ENCODE data around the gene CCDC157. TPM values are rescaled to one million over a fixed set of nuclear protein-coding genes. Genes with fewer than 3 reads are reported as not detected.

The CCDC157 gene
- total and polyA plus RNA-seq, 5 experiments from 2014 or later = 0.66 to 4.1 (median 2.5) TPM

DNA sequence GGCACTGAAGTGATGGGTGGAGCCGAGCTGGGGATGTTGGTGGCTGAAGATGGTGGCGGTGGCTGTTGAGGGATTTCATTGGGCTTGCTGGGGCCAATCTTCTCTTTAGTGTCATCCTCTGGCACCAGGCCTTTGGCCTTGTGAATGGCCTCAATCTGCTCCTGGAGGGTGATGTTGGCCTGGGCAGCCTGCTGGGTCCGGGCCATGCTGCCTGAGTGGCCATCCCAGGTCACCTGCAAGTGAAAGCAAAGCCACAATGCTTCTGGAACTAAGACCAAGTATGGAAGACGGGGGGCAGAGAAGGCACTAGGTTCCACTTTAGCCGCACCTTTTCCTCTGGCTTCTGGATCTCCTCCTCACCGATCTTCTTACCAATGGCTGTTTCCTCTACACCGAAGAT is 18.0 kb upstream of the CCDC157 start:
- Mint-ChIP-seq H3K36me3 (peaks cover 0 to 100% (median 31%) of the 10 kb centered on the region in 3 donors), H3K9me3 (no peaks in the 10 kb centered on the region), H3K4me1 (peaks cover 0 to 7% (median 3%) of the 10 kb centered on the region in 4 donors), H3K27ac (peak overlapping the region in 5 of 10 donors; percentile 20 to 72 (median 33)), H3K4me3 (no peak overlapping the region), H3K27me3 (no peaks in the 10 kb centered on the region)
- POLR2A ChIA-PET = interaction anchor here (2.8 kb wide), 1 partner anchor 50 kb away, joined by 9 read pairs; the partner anchor contains the start of gene CASTOR1
- DNase-seq = peak in 1 of 10 donors; percentile 51
- no peak for ATAC-seq

- H3K36me3 Mint-ChIP-seq = peaks cover 0 to 100% (median 36%) of the 10 kb centered on the region in 3 donors
- no peak for DNase-seq
- no peak overlapping the region for H3K4me3 Mint-ChIP-seq
- ATAC-seq = no peak
- no peaks in the 10 kb centered on the region for H3K9me3 Mint-ChIP-seq
- H3K4me1 Mint-ChIP-seq = peaks cover 0 to 10% (median 3%) of the 10 kb centered on the region in 4 donors
- peak overlapping the region in 3 of 10 donors; percentile 36 to 91 (median 80) for H3K27ac Mint-ChIP-seq
- POLR2A ChIA-PET = interaction anchor here (1.0 to 2.8 kb wide), 5 partner anchors 13 to 52 kb away, joined by 3 to 10 read pairs (median 5); partner anchors contain the start of genes CASTOR1, CCDC157, SF3A1 and TBC1D10A
- no peaks in the 10 kb centered on the region for H3K27me3 Mint-ChIP-seq
Observed at GRCh38 chr22:30340911-30341685, 15.7 kb upstream of the CCDC157 start.

- peaks cover 0 to 36% (median 17%) of the 10 kb centered on the region in 4 donors for H3K4me1 Mint-ChIP-seq
- no peaks in the 10 kb centered on the region for H3K27me3 Mint-ChIP-seq
- no peaks in the 10 kb centered on the region for H3K9me3 Mint-ChIP-seq
- peak overlapping the region in 1 of 10 donors; percentile 33 for H3K4me3 Mint-ChIP-seq
- peak overlapping the region in 2 of 10 donors; percentile 43 to 87 for H3K27ac Mint-ChIP-seq
- no peak for DNase-seq
- no peak for ATAC-seq
- peaks cover 0 to 97% (median 21%) of the 10 kb centered on the region in 3 donors for H3K36me3 Mint-ChIP-seq
- POLR2A ChIA-PET = no interaction called here
Observed at GRCh38 chr22:30344447-30345200, 12.2 kb upstream of the CCDC157 start.

DNA sequence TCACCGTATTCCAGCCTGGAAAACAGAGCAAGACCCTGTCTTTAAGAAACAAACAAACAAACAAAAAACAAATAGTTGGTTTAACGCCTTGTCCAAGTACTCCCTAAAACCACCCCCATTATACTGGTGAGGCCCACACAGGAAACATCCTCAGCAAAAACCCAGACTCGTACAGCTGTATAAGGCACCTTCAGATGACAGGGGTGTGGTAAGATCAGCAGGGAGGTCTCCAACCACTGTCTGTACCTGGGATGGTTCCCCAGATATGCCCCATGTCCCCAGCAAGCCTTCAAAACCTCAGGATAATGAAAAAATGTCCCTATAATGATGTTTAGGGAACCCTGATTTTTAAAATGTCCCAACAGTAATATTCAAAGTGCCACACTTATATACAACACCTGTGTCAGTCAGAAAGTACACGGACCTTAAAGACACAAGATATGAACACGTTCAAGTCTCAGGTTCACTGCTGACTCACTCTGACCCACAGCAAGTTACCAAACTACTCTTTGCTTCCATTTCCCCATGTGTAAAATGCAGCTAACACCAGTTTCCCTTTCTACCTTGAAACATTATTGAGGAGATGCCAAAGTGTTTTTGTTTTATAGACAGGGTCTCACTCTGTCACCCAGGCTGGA is 9.4 kb upstream of the CCDC157 start:
- Mint-ChIP-seq H3K27ac (peak overlapping the region in 9 of 10 donors; percentile 25 to 89 (median 63)), H3K27me3 (no peaks in the 10 kb centered on the region), H3K4me1 (peaks cover 17 to 58% (median 34%) of the 10 kb centered on the region in 4 donors), H3K36me3 (peaks cover 0 to 97% (median 23%) of the 10 kb centered on the region in 3 donors), H3K4me3 (peak overlapping the region in 3 of 10 donors; percentile 4 to 31 (median 14)), H3K9me3 (no peaks in the 10 kb centered on the region)
- ATAC-seq (no peak), DNase-seq (no peak)
- POLR2A ChIA-PET = interaction anchor here (1.0 kb wide), 1 partner anchor 59 kb away, joined by 4 read pairs; no protein-coding TSS in a partner anchor

GRCh38 chr22:30348404-30348803 is 8.4 kb upstream of the CCDC157 start:
- no peaks in the 10 kb centered on the region for H3K9me3 Mint-ChIP-seq
- H3K27ac Mint-ChIP-seq = peak overlapping the region in 8 of 10 donors; percentile 22 to 83 (median 59)
- POLR2A ChIA-PET = interaction anchor here (1.0 kb wide), 1 partner anchor 60 kb away, joined by 4 read pairs; no protein-coding TSS in a partner anchor
- no peak for ATAC-seq
- H3K27me3 Mint-ChIP-seq = no peaks in the 10 kb centered on the region
- peaks cover 0 to 94% (median 22%) of the 10 kb centered on the region in 3 donors for H3K36me3 Mint-ChIP-seq
- peak overlapping the region in 2 of 10 donors; percentile 11 to 15 for H3K4me3 Mint-ChIP-seq
- peaks cover 18 to 63% (median 44%) of the 10 kb centered on the region in 4 donors for H3K4me1 Mint-ChIP-seq
- DNase-seq = no peak

GRCh38 chr22:30348809-30349208 is 8.0 kb upstream of the CCDC157 start:
- ATAC-seq (no peak), DNase-seq (no peak)
- peak overlapping the region in 1 of 10 donors; percentile 11 for H3K4me3 Mint-ChIP-seq
- no peaks in the 10 kb centered on the region for H3K9me3 Mint-ChIP-seq
- no peaks in the 10 kb centered on the region for H3K27me3 Mint-ChIP-seq
- peaks cover 0 to 94% (median 21%) of the 10 kb centered on the region in 3 donors for H3K36me3 Mint-ChIP-seq
- POLR2A ChIA-PET = interaction anchor here (1.8 kb wide), 1 partner anchor 59 kb away, joined by 11 read pairs; the partner anchor contains the start of gene CASTOR1
- peak overlapping the region in 7 of 10 donors; percentile 22 to 83 (median 65) for H3K27ac Mint-ChIP-seq
- H3K4me1 Mint-ChIP-seq = peaks cover 21 to 66% (median 48%) of the 10 kb centered on the region in 4 donors

DNA sequence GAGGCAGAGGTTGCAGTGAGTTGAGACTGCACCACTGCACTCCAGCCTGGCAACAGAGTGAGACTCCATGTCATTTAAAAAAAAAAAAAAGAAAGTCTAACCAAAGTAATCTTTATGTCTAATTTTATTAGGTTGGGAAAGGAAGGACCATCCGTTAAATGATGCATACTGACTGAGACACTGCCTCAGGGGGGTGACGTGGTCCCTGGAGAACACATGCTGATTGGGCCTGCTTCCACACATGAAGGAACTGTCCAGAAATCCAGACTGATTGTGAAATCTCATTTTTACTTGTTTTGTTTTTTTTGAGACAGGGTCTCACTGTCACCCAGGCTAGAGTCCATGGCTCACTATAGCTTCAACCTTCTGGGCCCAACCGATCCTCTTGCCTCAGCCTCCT is 5.6 kb upstream of the CCDC157 start:
- Mint-ChIP-seq H3K4me1 (peaks cover 33 to 83% (median 72%) of the 10 kb centered on the region in 4 donors), H3K9me3 (no peaks in the 10 kb centered on the region), H3K27me3 (no peaks in the 10 kb centered on the region), H3K4me3 (peak overlapping the region in 5 of 10 donors; percentile 4 to 33 (median 23)), H3K36me3 (peaks cover 0 to 79% (median 14%) of the 10 kb centered on the region in 3 donors), H3K27ac (peak overlapping the region in 5 of 10 donors; percentile 19 to 63 (median 33))
- DNase-seq = no peak
- POLR2A ChIA-PET = interaction anchor here (0.7 to 1.5 kb wide), 2 partner anchors 25 to 45 kb away, joined by 3 to 5 read pairs; no protein-coding TSS in a partner anchor
- no peak for ATAC-seq

DNA sequence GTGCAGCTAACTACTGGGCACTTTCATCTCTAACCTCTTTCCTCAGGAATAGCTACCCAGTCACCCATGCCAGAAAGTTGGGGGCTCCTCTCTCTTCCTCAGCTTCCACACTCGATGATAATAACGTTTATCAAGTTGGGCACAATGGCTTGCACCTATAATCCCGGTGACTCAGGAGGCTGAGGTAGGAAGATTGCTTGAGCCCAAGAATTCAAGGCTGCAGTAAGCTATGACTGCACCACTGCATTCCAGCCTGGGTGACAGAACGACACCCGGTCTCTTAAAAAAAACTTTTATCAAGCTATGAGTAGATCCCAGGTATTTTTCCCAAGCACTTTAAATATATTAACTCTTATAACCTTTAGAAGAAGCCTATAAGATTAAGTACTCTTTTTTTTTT is 2.2 kb upstream of the CCDC157 start:
- ATAC-seq (no peak), DNase-seq (no peak)
- peak overlapping the region; percentile 91 to 98 (median 96) for H3K4me3 Mint-ChIP-seq
- peak overlapping the region; percentile 72 to 99 (median 92) for H3K27ac Mint-ChIP-seq
- POLR2A ChIA-PET = interaction anchor here (0.7 to 4.5 kb wide), 5 partner anchors 28 to 522 kb away, joined by 3 to 100 read pairs (median 7); partner anchors contain the start of genes CASTOR1 and TBC1D10A
- no peaks in the 10 kb centered on the region for H3K27me3 Mint-ChIP-seq
- no peaks in the 10 kb centered on the region for H3K9me3 Mint-ChIP-seq
- peaks cover 28 to 81% (median 72%) of the 10 kb centered on the region in 4 donors for H3K4me1 Mint-ChIP-seq
- peaks cover 0 to 48% (median 14%) of the 10 kb centered on the region in 3 donors for H3K36me3 Mint-ChIP-seq

DNA sequence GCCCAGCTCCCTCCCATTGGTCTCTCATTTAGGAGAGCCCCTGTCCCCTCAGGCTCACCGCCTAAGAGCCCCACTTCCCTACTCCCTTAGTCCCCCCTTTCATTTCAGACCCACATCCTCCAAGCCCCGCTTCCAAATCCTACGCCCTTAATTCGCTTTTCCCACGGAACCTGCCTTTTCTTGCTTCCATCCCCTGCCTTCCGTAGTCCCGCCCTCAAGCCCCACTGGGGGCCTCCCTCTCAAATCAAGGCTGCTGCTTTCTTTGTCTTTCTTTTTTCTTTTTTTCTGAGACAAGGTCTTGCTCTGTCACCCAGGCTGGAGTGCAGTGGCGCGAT is 396 bp downstream of the CCDC157 start:
- Mint-ChIP-seq H3K4me3 (peak overlapping the region; percentile 91 to 98 (median 96)), H3K9me3 (no peaks in the 10 kb centered on the region), H3K4me1 (peaks cover 24 to 57% (median 52%) of the 10 kb centered on the region in 4 donors), H3K36me3 (peaks cover 0 to 22% (median 4%) of the 10 kb centered on the region in 3 donors), H3K27ac (peak overlapping the region; percentile 93 to 99 (median 96)), H3K27me3 (no peaks in the 10 kb centered on the region)
- POLR2A ChIA-PET = interaction anchor here (0.5 to 4.9 kb wide), 27 partner anchors 11 to 611 kb away, joined by 3 to 100 read pairs (median 4); partner anchors contain the start of genes CASTOR1, MORC2, OSM and RNF215
- DNase-seq (peak in 6 of 10 donors; percentile 28 to 59 (median 52)), ATAC-seq (peak; percentile 19 to 27)

DNA sequence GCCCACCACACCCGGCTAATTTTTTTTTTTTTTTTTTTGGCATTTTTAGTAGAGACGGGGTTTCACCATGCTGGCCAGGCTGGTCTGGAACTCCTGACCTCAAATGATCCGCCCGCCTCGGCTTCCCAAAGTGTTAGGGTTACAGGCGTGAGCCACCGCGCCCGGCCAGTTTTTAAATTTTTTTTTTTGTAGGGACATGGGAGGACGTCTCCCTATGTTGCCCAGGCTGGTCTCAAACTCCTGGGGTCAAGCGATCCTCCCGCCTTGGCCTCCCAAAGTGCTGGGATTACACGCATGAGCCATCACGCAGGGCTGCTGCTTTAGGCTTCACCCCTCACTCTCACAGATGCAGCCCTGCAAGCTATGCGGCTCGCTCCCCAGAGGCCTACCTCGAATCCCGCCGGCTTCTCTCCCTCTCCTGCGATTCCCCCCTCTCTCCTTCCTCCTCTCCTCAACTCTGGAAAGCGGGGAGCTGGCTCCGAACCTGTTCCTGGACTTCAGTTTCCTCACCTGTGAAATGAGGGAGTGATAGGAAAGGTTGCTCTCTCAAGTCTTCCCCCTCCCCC is 926 bp downstream of the CCDC157 start:
- Mint-ChIP-seq H3K27ac (peak overlapping the region; percentile 73 to 99 (median 96)), H3K9me3 (no peaks in the 10 kb centered on the region), H3K4me3 (peak overlapping the region; percentile 91 to 98 (median 96)), H3K36me3 (peaks cover 0 to 17% (median 3%) of the 10 kb centered on the region in 3 donors), H3K4me1 (peaks cover 28 to 52% (median 47%) of the 10 kb centered on the region in 4 donors), H3K27me3 (no peaks in the 10 kb centered on the region)
- no peak for DNase-seq
- POLR2A ChIA-PET = interaction anchor here (1.1 to 4.9 kb wide), 8 partner anchors 21 to 69 kb away, joined by 3 to 100 read pairs (median 12); partner anchors contain the start of gene CASTOR1
- no peak for ATAC-seq

DNA sequence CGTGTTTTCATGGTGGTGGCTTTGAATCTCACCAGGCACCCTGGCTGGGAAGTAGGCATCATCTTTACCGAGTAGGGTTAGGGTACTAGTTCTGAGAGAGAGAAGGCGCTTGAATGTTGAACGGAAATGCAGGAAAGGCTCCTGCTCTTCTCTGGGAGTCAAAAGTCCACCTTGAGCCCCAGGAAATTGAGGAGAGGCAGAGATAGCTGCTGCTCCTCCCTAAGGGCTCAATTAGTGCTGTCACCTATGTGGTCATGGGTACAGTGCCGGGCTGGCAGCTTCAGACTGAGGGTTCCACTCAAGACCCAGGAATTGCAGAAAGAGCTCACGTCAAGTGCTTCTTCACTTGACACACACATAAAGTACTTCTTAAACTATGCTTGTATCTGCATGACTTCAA is 1.7 kb downstream of the CCDC157 start:
- Mint-ChIP-seq H3K36me3 (peaks cover 0 to 12% (median 3%) of the 10 kb centered on the region in 3 donors), H3K4me1 (peaks cover 26 to 44% (median 40%) of the 10 kb centered on the region in 4 donors), H3K27ac (peak overlapping the region in 7 of 10 donors; percentile 15 to 99 (median 87)), H3K27me3 (no peaks in the 10 kb centered on the region), H3K4me3 (peak overlapping the region in 5 of 10 donors; percentile 14 to 98 (median 81)), H3K9me3 (no peaks in the 10 kb centered on the region)
- no peak for DNase-seq
- POLR2A ChIA-PET = interaction anchor here (1.1 to 4.9 kb wide), 3 partner anchors 44 to 70 kb away, joined by 3 to 65 read pairs (median 12); partner anchors contain the start of gene CASTOR1
- no peak for ATAC-seq
